B cell (primary cell): ENCODE measurements around the gene IQCH. TPM values are rescaled to one million over a fixed set of nuclear protein-coding genes. Genes with fewer than 3 reads are reported as not detected.
A peak's percentile ranks its signal among the peaks of the same experiment; 100 is the strongest.

Experiments
- ATAC-seq: fragments of 200-7000 bp; cut with Tn5 transposase; one replicate; pipeline ENCODE4 v1.10.0; 2021; ENCODE audit warnings: low read depth, mild to moderate bottlenecking, moderate number of reproducible peaks, moderate library complexity
- CTCF ChIA-PET: fragments of 350-600 bp; sonication (Branson Sonifier 250); formaldehyde crosslinking; loops from one replicate; lab custom pipeline; 2021; ENCODE audit warnings: antibody characterized with exemption, inconsistent platforms; lab: Charles Lee
- POLR2A ChIA-PET: fragments of 350-600 bp; sonication (Branson Sonifier 250); formaldehyde crosslinking; loops from one replicate; lab custom pipeline; 2021; ENCODE audit warnings: antibody characterized with exemption; lab: Charles Lee
- DNase-seq: peaks from one replicate; pipeline ENCODE4 v3.0.0; 2013
- H2AFZ ChIP-seq: 2 replicates; pipeline ENCODE4 v1.6.1; 2012; ENCODE audit warnings: mild to moderate bottlenecking, low read depth, low read length; ENCODE audit not compliant: insufficient read depth, poor library complexity, severe bottlenecking
- H3K27ac ChIP-seq, 2 donors: 1 replicate in 1 of 2; 2 replicates in 1 of 2; pipeline ENCODE4 v1.5.1; 2012 to 2013; ENCODE audit warnings: low read length in 2 of 2, mild to moderate bottlenecking in 2 of 2, moderate library complexity in 1 of 2
- H3K27me3 ChIP-seq, 4 experiments: fragments of 200-600 bp in 1 of 4; sonication (generic) in 1 of 4; replicated peaks in 1 of 4; 1 replicate in 2 of 4; 2 replicates in 2 of 4; pipeline versions ENCODE4 v1.6.1 to v1.7.0; 2013 to 2016; ENCODE audit warnings: low read length in 3 of 4, mild to moderate bottlenecking in 2 of 4, mixed read lengths in 1 of 4, moderate library complexity in 1 of 4; ENCODE audit not compliant: insufficient read depth in 4 of 4, control insufficient read depth in 3 of 4; ENCODE audit errors: control extremely low read depth in 1 of 4
- H3K36me3 ChIP-seq, 2 experiments: replicated peaks in 1 of 2; 1 replicate in 1 of 2; 2 replicates in 1 of 2; pipeline versions ENCODE4 v1.6.1 to v1.7.1; 2013; ENCODE audit warnings: low read length in 1 of 2; ENCODE audit not compliant: insufficient read depth in 2 of 2, control insufficient read depth in 1 of 2; ENCODE audit errors: control extremely low read depth in 1 of 2, extremely low read depth in 1 of 2
- H3K4me1 ChIP-seq, 2 donors: fragments of 200-600 bp in 1 of 2; sonication (generic) in 1 of 2; 1 replicate in 1 of 2; 2 replicates in 1 of 2; pipeline versions ENCODE4 v1.5.1 to v1.6.1; 2013 to 2017; ENCODE audit warnings: low read length in 2 of 2; ENCODE audit not compliant: control insufficient read depth in 2 of 2, insufficient read depth in 2 of 2
- H3K4me2 ChIP-seq: replicated peaks from 2 replicates; pipeline ENCODE3; 2012; ENCODE audit warnings: mild to moderate bottlenecking, low read depth, low read length; ENCODE audit not compliant: poor library complexity, severe bottlenecking
- H3K4me3 ChIP-seq, 5 experiments: fragments of 200-600 bp in 1 of 5; sonication (generic) in 1 of 5; 1 replicate in 3 of 5; 2 replicates in 2 of 5; pipeline versions ENCODE4 v1.5.1 to v1.7.0; 2011 to 2016; ENCODE audit warnings: low read length in 4 of 5, mild to moderate bottlenecking in 4 of 5, low read depth in 2 of 5, control low read depth in 1 of 5, moderate library complexity in 1 of 5; ENCODE audit not compliant: insufficient read depth in 1 of 5; ENCODE audit errors: control extremely low read depth in 1 of 5, extremely low read depth in 1 of 5
- H3K79me2 ChIP-seq: fragments of 200-600 bp; sonication (generic); one replicate; pipeline ENCODE4 v1.6.0; 2016; ENCODE audit warnings: low read length; ENCODE audit not compliant: control insufficient read depth, insufficient read depth
- H3K9ac ChIP-seq: fragments of 200-600 bp; sonication (generic); 2 replicates; pipeline ENCODE4 v1.6.1; 2017; ENCODE audit warnings: mild to moderate bottlenecking, low read length, moderate library complexity
- H3K9me3 ChIP-seq, 3 donors: one replicate each; pipeline versions ENCODE4 v1.6.1 to v1.7.1; 2013; ENCODE audit warnings: low read length in 2 of 3; ENCODE audit not compliant: control insufficient read depth in 2 of 3, insufficient read depth in 1 of 3; ENCODE audit errors: control extremely low read depth in 1 of 3
- H4K20me1 ChIP-seq: 2 replicates; pipeline ENCODE4 v1.6.0; 2012; ENCODE audit warnings: mild to moderate bottlenecking, low read length; ENCODE audit not compliant: insufficient read depth, control insufficient read depth, poor library complexity, severe bottlenecking
- H3K27ac Mint-ChIP-seq: one replicate; pipeline ENCODE4 v1.8.0; 2021; ENCODE audit warnings: mixed read lengths
- H3K27me3 Mint-ChIP-seq: one replicate; pipeline ENCODE4 v1.8.0; 2021; ENCODE audit warnings: mixed read lengths
- H3K4me1 Mint-ChIP-seq: one replicate; pipeline ENCODE4 v1.8.0; 2021; ENCODE audit warnings: mixed read lengths
- H3K4me3 Mint-ChIP-seq: one replicate; pipeline ENCODE4 v1.8.0; 2021; ENCODE audit warnings: mixed read lengths
- H3K9me3 Mint-ChIP-seq: one replicate; pipeline ENCODE4 v1.8.0; 2022; ENCODE audit warnings: mixed read lengths; ENCODE audit not compliant: insufficient read depth
- CTCF ChIP-seq: fragments of 200-600 bp; IDR thresholded peaks from one replicate; pipeline ENCODE4 v1.8.0; 2022; ENCODE audit warnings: antibody characterized with exemption, mild to moderate bottlenecking
- EZH2 ChIP-seq: IDR thresholded peaks from 2 replicates; pipeline ENCODE4 v1.6.1; 2012; ENCODE audit warnings: borderline replicate concordance, low read depth, mild to moderate bottlenecking, moderate library complexity, low read length; ENCODE audit not compliant: insufficient read depth, poor library complexity, severe bottlenecking
- WGBS: methylation state at CpG from one replicate; pipeline ENCODE4 v1.1.5; 2013; ENCODE audit warnings: missing lambda C conversion rate; ENCODE audit not compliant: insufficient coverage; 5-methylcytosine and 5-hydroxymethylcytosine counted together
- intact Hi-C: fragments of 100-400 bp; cut with micrococcal nuclease; formaldehyde crosslinking; loops from one replicate; pipeline ENCODE4 v1.10.0; 2022
- polyA plus RNA-seq: library from polyadenylated mRNA; depleted of rRNA; stranded (reverse); fragments of >200 nt; gene quantifications from 2 replicates; pipeline ENCODE4 v1.2.3, GENCODE V29; 2012
- total RNA-seq, 2 donors: library from RNA; stranded (reverse); fragments of 120-200 nt in 1 of 2; gene quantifications; 1 replicate in 1 of 2; 2 replicates in 1 of 2; pipeline versions ENCODE4 v1.2.3 to v1.2.4, GENCODE V29; 2013 to 2022

Gene IQCH
- total and polyA plus RNA-seq, 2 donors (not counting 1 experiment from before 2014, with no cell fraction given), result 1.6 TPM; not detected in 1

GRCh38 chr15:67543348-67543718, 288.7 kb downstream of the IQCH start:
- peak overlapping the region in 4 of 5 experiments; percentile 78 to 99 (median 82) for H3K4me3 ChIP-seq
- peaks cover 3% of the 10 kb centered on the region for H3K79me2 ChIP-seq
- Mint-ChIP-seq H3K27me3 (no peaks in the 10 kb centered on the region), H3K9me3 (no peaks in the 10 kb centered on the region), H3K27ac (peak overlapping the region; percentile 90), H3K4me1 (peaks cover 53% of the 10 kb centered on the region), H3K4me3 (peak overlapping the region; percentile 91)
- peak overlapping the region; percentile 93 for H3K4me2 ChIP-seq
- CTCF ChIA-PET, result interaction anchor here (1.7 kb wide), 1 partner anchor 19 kb away, joined by 4 read pairs; no protein-coding TSS in a partner anchor
- no peak for ATAC-seq
- H3K27ac ChIP-seq, result peak overlapping the region in 1 of 2 donors; percentile 79
- 85% methylated on average over 7 of the region's 7 CpGs for WGBS
- peak overlapping the region; percentile 80 for H3K9ac ChIP-seq
- peaks cover 0 to 3% (median 0%) of the 10 kb centered on the region in 4 experiments for H3K27me3 ChIP-seq
- no peaks in the 10 kb centered on the region for H4K20me1 ChIP-seq
- peak overlapping the region; percentile 85 for H2AFZ ChIP-seq
- intact Hi-C loops, result loop anchor here (2.0 to 5.0 kb wide), 3 partner anchors 87 to 734 kb away; partner anchors contain the start of gene FEM1B
- DNase-seq, result no peak
- no peaks in the 10 kb centered on the region for H3K9me3 ChIP-seq
- H3K36me3 ChIP-seq, result peaks cover 0 to 3% of the 10 kb centered on the region in 2 experiments
- peaks cover 25 to 28% of the 10 kb centered on the region in 2 donors for H3K4me1 ChIP-seq
- TF ChIP-seq EZH2, result no peak
- no peak for TF ChIP-seq CTCF
- POLR2A ChIA-PET, result interaction anchor here (2.4 kb wide), 1 partner anchor 22 kb away, joined by 21 read pairs; the partner anchor contains the start of gene C15orf61

GRCh38 chr15:67544475-67544874, 289.9 kb downstream of the IQCH start:
- Histone ChIP-seq H3K36me3 (peaks cover 0 to 3% of the 10 kb centered on the region in 2 experiments), H3K4me1 (peaks cover 26 to 27% of the 10 kb centered on the region in 2 donors), H3K79me2 (peaks cover 3% of the 10 kb centered on the region), H3K9ac (no peak overlapping the region), H2AFZ (no peak overlapping the region), H3K4me2 (no peak overlapping the region), H3K4me3 (no peak overlapping the region), H3K27ac (no peak overlapping the region), H3K27me3 (no peaks in the 10 kb centered on the region), H4K20me1 (no peaks in the 10 kb centered on the region), H3K9me3 (no peaks in the 10 kb centered on the region)
- intact Hi-C loops, result loop anchor here (5.0 kb wide), 2 partner anchors 238 to 733 kb away; partner anchors contain the start of gene FEM1B
- POLR2A ChIA-PET, result no interaction called here
- TF ChIP-seq EZH2, result no peak
- TF ChIP-seq CTCF, result no peak
- 92% methylated on average over 2 of the region's 3 CpGs for WGBS
- ATAC-seq (no peak), DNase-seq (no peak)
- peak overlapping the region; percentile 62 for H3K27ac Mint-ChIP-seq
- peaks cover 52% of the 10 kb centered on the region for H3K4me1 Mint-ChIP-seq
- no peaks in the 10 kb centered on the region for H3K27me3 Mint-ChIP-seq
- CTCF ChIA-PET, result interaction anchor here (1.5 to 1.7 kb wide), 2 partner anchors 20 to 293 kb away, joined by 3 to 4 read pairs; no protein-coding TSS in a partner anchor
- H3K4me3 Mint-ChIP-seq, result peak overlapping the region; percentile 24
- H3K9me3 Mint-ChIP-seq, result no peaks in the 10 kb centered on the region
